ENCODE results near the gene CSF2RB.

CSF2RB gene

GRCh38 chr22:36940676-36941075 is 27.2 kb downstream of the CSF2RB start:
- no peaks in the 10 kb centered on the region for H3K4me1 ChIP-seq (ENCODE audit: insufficient read depth, low read length)
- H2AFZ ChIP-seq (ENCODE audit: low read depth, low read length): no peak overlapping the region
- no peak for DNase-seq

DNA sequence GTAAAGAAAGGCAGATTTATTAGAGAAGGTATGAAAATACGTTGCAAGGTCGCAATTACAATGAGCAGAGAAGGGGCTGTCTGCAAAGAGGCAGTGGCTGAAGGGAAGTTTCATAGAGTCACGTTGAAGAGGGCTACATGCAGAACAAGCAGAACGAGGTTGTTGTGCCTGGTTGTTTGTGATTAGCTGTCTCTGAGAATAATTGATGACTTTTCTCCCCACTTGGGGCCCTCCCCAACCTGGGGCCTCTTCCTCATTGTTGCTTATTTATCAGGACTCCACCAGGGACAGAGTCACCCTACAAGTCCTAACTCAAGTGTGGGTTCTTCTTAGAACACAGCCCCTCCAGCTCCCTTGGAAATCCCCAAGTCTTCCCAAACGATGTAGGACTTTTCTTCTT is 29.1 kb downstream of the CSF2RB start:
- Histone ChIP-seq H4K20me1 (ENCODE audit: insufficient read depth, low read length) (no peaks in the 10 kb centered on the region; the same call in 1 of the 2 replicates), H3K4me1 (ENCODE audit: insufficient read depth, low read length) (no peaks in the 10 kb centered on the region), H3K79me2 (ENCODE audit: insufficient read depth, low read length) (no peaks in the 10 kb centered on the region), H3K27me3 (ENCODE audit: insufficient read depth, low read length, poor library complexity) (peaks cover 15% of the 10 kb centered on the region), H3K9ac (ENCODE audit: low read depth, low read length) (no peak overlapping the region), H3K36me3 (ENCODE audit: insufficient read depth, low read length) (no peaks in the 10 kb centered on the region), H2AFZ (ENCODE audit: low read depth, low read length) (no peak overlapping the region), H3K27ac (ENCODE audit: low read length) (no peak overlapping the region), H3K9me3 (ENCODE audit: insufficient read depth, low read length, severe bottlenecking) (no peaks in the 10 kb centered on the region), H3K4me3 (ENCODE audit: low read depth in 1 of 2, low read length in 2 of 2) (no peak overlapping the region), H3K4me2 (ENCODE audit: insufficient read depth, low read length) (no peak overlapping the region)
- ATAC-seq (ENCODE audit: insufficient read depth, low read depth): no peak
- no peak for DNase-seq
- no peak for TF ChIP-seq EZH2 (IDR thresholded peaks at IDR 0.05; ENCODE audit: borderline replicate concordance, low read depth, low read length, severe bottlenecking)
- TF ChIP-seq, protein P1, sequence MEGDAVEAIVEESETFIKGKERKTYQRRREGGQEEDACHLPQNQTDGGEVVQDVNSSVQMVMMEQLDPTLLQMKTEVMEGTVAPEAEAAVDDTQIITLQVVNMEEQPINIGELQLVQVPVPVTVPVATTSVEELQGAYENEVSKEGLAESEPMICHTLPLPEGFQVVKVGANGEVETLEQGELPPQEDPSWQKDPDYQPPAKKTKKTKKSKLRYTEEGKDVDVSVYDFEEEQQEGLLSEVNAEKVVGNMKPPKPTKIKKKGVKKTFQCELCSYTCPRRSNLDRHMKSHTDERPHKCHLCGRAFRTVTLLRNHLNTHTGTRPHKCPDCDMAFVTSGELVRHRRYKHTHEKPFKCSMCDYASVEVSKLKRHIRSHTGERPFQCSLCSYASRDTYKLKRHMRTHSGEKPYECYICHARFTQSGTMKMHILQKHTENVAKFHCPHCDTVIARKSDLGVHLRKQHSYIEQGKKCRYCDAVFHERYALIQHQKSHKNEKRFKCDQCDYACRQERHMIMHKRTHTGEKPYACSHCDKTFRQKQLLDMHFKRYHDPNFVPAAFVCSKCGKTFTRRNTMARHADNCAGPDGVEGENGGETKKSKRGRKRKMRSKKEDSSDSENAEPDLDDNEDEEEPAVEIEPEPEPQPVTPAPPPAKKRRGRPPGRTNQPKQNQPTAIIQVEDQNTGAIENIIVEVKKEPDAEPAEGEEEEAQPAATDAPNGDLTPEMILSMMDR (IDR thresholded peaks at IDR 0.05; ENCODE audit: borderline replicate concordance, extremely low read depth, low read length, poor library complexity, severe bottlenecking): no peak

More at GRCh38 chr22:36940676-36941075, 27.2 kb downstream of the CSF2RB start:
- no peaks in the 10 kb centered on the region for H3K9me3 ChIP-seq (ENCODE audit: insufficient read depth, low read length, severe bottlenecking)
- no peaks in the 10 kb centered on the region for H3K79me2 ChIP-seq (ENCODE audit: insufficient read depth, low read length)
- ATAC-seq (ENCODE audit: insufficient read depth, low read depth): no peak
- H3K36me3 ChIP-seq (ENCODE audit: insufficient read depth, low read length): no peaks in the 10 kb centered on the region
- no peak overlapping the region for H3K4me3 ChIP-seq (ENCODE audit: low read depth in 1 of 2, low read length in 2 of 2)
- no peak overlapping the region for H3K4me2 ChIP-seq (ENCODE audit: insufficient read depth, low read length)
- H4K20me1 ChIP-seq (ENCODE audit: insufficient read depth, low read length): no peaks in the 10 kb centered on the region; the same call in 1 of the 2 replicates
- H3K9ac ChIP-seq (ENCODE audit: low read depth, low read length): no peak overlapping the region
- no peak overlapping the region for H3K27ac ChIP-seq (ENCODE audit: low read length)
- H3K27me3 ChIP-seq (ENCODE audit: insufficient read depth, low read length, poor library complexity): peaks cover 15% of the 10 kb centered on the region
- TF ChIP-seq EZH2 (IDR thresholded peaks at IDR 0.05; ENCODE audit: borderline replicate concordance, low read depth, low read length, severe bottlenecking): no peak
- TF ChIP-seq, protein P1 (IDR thresholded peaks at IDR 0.05; ENCODE audit: borderline replicate concordance, extremely low read depth, low read length, poor library complexity, severe bottlenecking): no peak

DNA sequence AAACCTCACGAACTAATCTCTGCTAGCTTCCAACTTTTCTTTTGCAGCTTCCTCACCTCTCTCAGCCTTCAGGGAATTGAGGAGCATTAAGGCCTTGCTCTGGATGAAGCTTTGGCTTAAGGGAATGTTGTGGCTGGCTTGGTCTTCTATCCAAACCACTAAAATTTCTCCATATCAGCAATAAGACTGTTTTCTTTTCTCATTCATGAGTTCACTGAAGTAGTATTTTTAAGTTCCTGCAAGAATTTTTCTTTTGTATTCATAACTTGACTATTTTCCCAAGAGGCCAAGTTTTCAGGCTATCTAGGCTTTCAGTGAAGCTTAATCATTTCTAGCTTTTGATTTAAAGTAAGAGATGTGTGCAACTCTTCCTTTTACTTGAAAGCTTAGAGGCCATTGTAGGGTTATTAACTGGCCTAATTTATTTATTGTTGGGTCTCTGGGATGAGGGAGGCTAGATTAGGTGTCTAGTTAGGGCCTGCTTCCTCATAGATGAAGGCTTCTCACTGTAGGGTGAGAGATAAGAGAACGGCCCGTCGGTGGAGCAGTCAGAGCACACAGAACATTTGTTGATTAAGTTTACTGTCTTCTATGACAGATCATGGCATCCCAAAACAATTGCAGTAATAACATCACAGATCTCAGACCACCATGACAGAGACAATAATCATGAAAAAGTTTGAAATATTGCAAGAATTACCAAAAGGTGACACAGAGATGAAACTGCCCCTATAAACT is 33.2 kb downstream of the CSF2RB start:
- Histone ChIP-seq H2AFZ (ENCODE audit: low read depth, low read length) (no peak overlapping the region), H3K27me3 (ENCODE audit: insufficient read depth, low read length, poor library complexity) (peaks cover 15% of the 10 kb centered on the region), H3K4me3 (ENCODE audit: low read depth in 1 of 2, low read length in 2 of 2) (no peak overlapping the region), H4K20me1 (ENCODE audit: insufficient read depth, low read length) (no peaks in the 10 kb centered on the region; the same call in 1 of the 2 replicates), H3K9me3 (ENCODE audit: insufficient read depth, low read length, severe bottlenecking) (no peaks in the 10 kb centered on the region), H3K4me2 (ENCODE audit: insufficient read depth, low read length) (no peak overlapping the region), H3K9ac (ENCODE audit: low read depth, low read length) (no peak overlapping the region), H3K36me3 (ENCODE audit: insufficient read depth, low read length) (no peaks in the 10 kb centered on the region), H3K27ac (ENCODE audit: low read length) (no peak overlapping the region), H3K4me1 (ENCODE audit: insufficient read depth, low read length) (no peaks in the 10 kb centered on the region), H3K79me2 (ENCODE audit: insufficient read depth, low read length) (no peaks in the 10 kb centered on the region)
- DNase-seq: no peak
- no peak for ATAC-seq (ENCODE audit: insufficient read depth, low read depth)
- TF ChIP-seq EZH2 (IDR thresholded peaks at IDR 0.05; ENCODE audit: borderline replicate concordance, low read depth, low read length, severe bottlenecking): no peak
- TF ChIP-seq, protein P1 (IDR thresholded peaks at IDR 0.05; ENCODE audit: borderline replicate concordance, extremely low read depth, low read length, poor library complexity, severe bottlenecking): no peak
